Measurements from ENCODE around the gene HNRNPA1.

GRCh38 chr12:54251667-54252284 lies 28.8 kb upstream of the HNRNPA1 start:
- no peak for TF ChIP-seq NR2C2 (CRISPR knock-in tag; IDR thresholded peaks at IDR 0.05)
- TF ChIP-seq IRF2 (CRISPR knock-in tag; IDR thresholded peaks at IDR 0.05; ENCODE audit: borderline replicate concordance, low read depth): no peak
- TF ChIP-seq CTCF (IDR thresholded peaks at IDR 0.05): no peak

Measured in WTC11 (cell line).